Caco-2 (cell line): ENCODE results near the gene S100A5. TPM values are rescaled to one million over a fixed set of nuclear protein-coding genes. Genes with fewer than 3 reads are reported as not detected.
"Not testable (repeated sequence)": the region's sequence is repeated elsewhere in the genome, so short reads cannot be mapped to it uniquely, and the experiment has no call there.

ENCODE experiments used
- BruUV-seq: library from RNA; stranded (reverse); fragments of 400-500 nt; replicated peaks from 2 replicates; lab custom pipeline; 2021; lab: Mats Ljungman, UMichigan
- CTCF ChIA-PET: fragments of 300-600 bp; sonication (Branson Sonifier 250); formaldehyde crosslinking; loops from one replicate; lab custom pipeline; 2022; ENCODE audit warnings: antibody characterized with exemption; lab: Charles Lee
- POLR2A ChIA-PET: fragments of 300-600 bp; sonication (Branson Sonifier 250); formaldehyde crosslinking; loops from one replicate; lab custom pipeline; 2022; ENCODE audit warnings: antibody characterized with exemption; lab: Charles Lee
- DNase-seq, 2 experiments: peaks; one replicate each; pipeline versions ENCODE4 v3.0.0 to v3.0.0-alpha.2; 2020 to 2022
- H3K27me3 ChIP-seq: replicated peaks from 2 replicates; pipeline ENCODE4 v1.6.0; 2011; ENCODE audit warnings: low read length; ENCODE audit not compliant: control insufficient read depth, insufficient read depth
- H3K36me3 ChIP-seq: 2 replicates; pipeline ENCODE4 v1.5.1; 2011; ENCODE audit warnings: low read length; ENCODE audit not compliant: control insufficient read depth, insufficient read depth
- H3K4me1 ChIP-seq: fragments of 250-450 bp; sonication (Bioruptor Pico); 2 replicates; pipeline ENCODE4 v1.5.1; 2020; ENCODE audit warnings: mild to moderate bottlenecking
- H3K4me3 ChIP-seq: 2 replicates; pipeline ENCODE4 v1.5.1; 2011; ENCODE audit warnings: low read depth, mild to moderate bottlenecking, control low read depth, low read length
- H3K9me3 ChIP-seq: fragments of 250-450 bp; sonication (Bioruptor Pico); 2 replicates; pipeline ENCODE4 v1.5.1; 2020; ENCODE audit warnings: mild to moderate bottlenecking, moderate library complexity
- H3K27ac Mint-ChIP-seq: one replicate; pipeline ENCODE4 v1.8.0; 2022; ENCODE audit warnings: mixed read lengths; ENCODE audit not compliant: unreplicated experiment
- H3K27me3 Mint-ChIP-seq: one replicate; pipeline ENCODE4 v1.8.0; 2022; ENCODE audit warnings: mixed read lengths; ENCODE audit not compliant: insufficient read depth, unreplicated experiment
- H3K36me3 Mint-ChIP-seq: one replicate; pipeline ENCODE4 v1.8.0; 2022; ENCODE audit warnings: mild to moderate bottlenecking, mixed read lengths; ENCODE audit not compliant: insufficient read depth, unreplicated experiment
- H3K4me1 Mint-ChIP-seq: one replicate; pipeline ENCODE4 v1.8.0; 2022; ENCODE audit warnings: low read depth, mixed read lengths; ENCODE audit not compliant: unreplicated experiment
- H3K4me3 Mint-ChIP-seq: one replicate; pipeline ENCODE4 v1.8.0; 2022; ENCODE audit warnings: mild to moderate bottlenecking, moderate library complexity, mixed read lengths; ENCODE audit not compliant: unreplicated experiment
- H3K9me3 Mint-ChIP-seq: one replicate; pipeline ENCODE4 v1.8.0; 2022; ENCODE audit warnings: mixed read lengths; ENCODE audit not compliant: unreplicated experiment
- CTCF ChIP-seq, 2 experiments: fragments of 200-600 bp in 1 of 2; IDR thresholded peaks; 1 replicate in 1 of 2; 2 replicates in 1 of 2; pipeline versions ENCODE4 v1.5.1 to v1.8.0; 2011 to 2022; ENCODE audit warnings: antibody characterized with exemption in 1 of 2, control low read depth in 1 of 2, inconsistent platforms in 1 of 2, low read depth in 1 of 2, low read length in 1 of 2, mild to moderate bottlenecking in 1 of 2, moderate library complexity in 1 of 2; ENCODE audit not compliant: insufficient read depth in 1 of 2, severe bottlenecking in 1 of 2, unreplicated experiment in 1 of 2
- intact Hi-C: fragments of 100-400 bp; cut with micrococcal nuclease; formaldehyde crosslinking; loops from one replicate; pipeline ENCODE4 v1.10.0; 2022; ENCODE audit not compliant: unreplicated experiment
- total RNA-seq: library from RNA; stranded (reverse); gene quantifications from 2 replicates; pipeline ENCODE4 v1.2.3, GENCODE V29; 2022

S100A5 gene
- total RNA-seq, 1 experiment from 2014 or later: not detected

DNA sequence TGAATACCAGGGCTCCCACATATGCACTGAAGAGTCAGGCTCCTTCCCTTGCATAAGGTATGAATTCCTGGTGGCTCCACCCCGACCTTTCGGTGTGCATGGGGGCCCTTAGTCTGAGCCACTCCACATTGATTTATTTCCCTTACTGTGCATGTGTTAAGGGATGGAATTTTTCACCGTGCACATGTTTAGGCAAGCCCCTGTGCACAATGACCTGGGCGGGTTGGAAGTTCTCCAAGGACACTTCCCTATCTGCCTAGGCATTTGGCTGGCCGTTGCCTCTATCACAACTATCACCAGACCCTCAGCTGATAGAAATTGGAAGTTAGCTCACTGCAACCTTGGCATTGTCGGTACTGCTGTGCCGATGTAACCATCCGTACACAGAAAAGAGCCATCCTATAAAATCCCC is 14.6 kb downstream of the S100A5 start:
- peaks cover 5% of the 10 kb centered on the region; the same call in 1 of the 2 replicates for H3K9me3 ChIP-seq
- POLR2A ChIA-PET: interaction anchor here (0.8 kb wide), 1 partner anchor 87 kb away, joined by 3 read pairs; the partner anchor contains the start of gene S100A16
- H3K4me3 ChIP-seq: no peak overlapping the region
- no peaks in the 10 kb centered on the region for H3K27me3 Mint-ChIP-seq
- H3K27ac Mint-ChIP-seq: no peak overlapping the region
- H3K36me3 ChIP-seq: no peaks in the 10 kb centered on the region
- BruUV-seq: no TSS peak
- peaks cover 13% of the 10 kb centered on the region for H3K36me3 Mint-ChIP-seq
- H3K4me1 Mint-ChIP-seq: peaks cover 27% of the 10 kb centered on the region
- H3K27me3 ChIP-seq: no peaks in the 10 kb centered on the region
- intact Hi-C loops: no loop called here
- DNase-seq: peak in 1 of 2 experiments; percentile 42
- no peak for TF ChIP-seq CTCF (IDR thresholded peaks at IDR 0.05; ENCODE audit: insufficient read depth in 1 of 2, low read depth in 1 of 2, low read length in 1 of 2, severe bottlenecking in 1 of 2, unreplicated experiment in 1 of 2)
- CTCF ChIA-PET: interaction anchor here (0.5 to 1.6 kb wide), 4 partner anchors 10 to 1492 kb away, joined by 3 to 6 read pairs (median 4); partner anchors contain the start of gene S100A6
- peaks cover 9% of the 10 kb centered on the region for H3K9me3 Mint-ChIP-seq
- no peak overlapping the region for H3K4me3 Mint-ChIP-seq
- H3K4me1 ChIP-seq: peaks cover 23% of the 10 kb centered on the region

DNA sequence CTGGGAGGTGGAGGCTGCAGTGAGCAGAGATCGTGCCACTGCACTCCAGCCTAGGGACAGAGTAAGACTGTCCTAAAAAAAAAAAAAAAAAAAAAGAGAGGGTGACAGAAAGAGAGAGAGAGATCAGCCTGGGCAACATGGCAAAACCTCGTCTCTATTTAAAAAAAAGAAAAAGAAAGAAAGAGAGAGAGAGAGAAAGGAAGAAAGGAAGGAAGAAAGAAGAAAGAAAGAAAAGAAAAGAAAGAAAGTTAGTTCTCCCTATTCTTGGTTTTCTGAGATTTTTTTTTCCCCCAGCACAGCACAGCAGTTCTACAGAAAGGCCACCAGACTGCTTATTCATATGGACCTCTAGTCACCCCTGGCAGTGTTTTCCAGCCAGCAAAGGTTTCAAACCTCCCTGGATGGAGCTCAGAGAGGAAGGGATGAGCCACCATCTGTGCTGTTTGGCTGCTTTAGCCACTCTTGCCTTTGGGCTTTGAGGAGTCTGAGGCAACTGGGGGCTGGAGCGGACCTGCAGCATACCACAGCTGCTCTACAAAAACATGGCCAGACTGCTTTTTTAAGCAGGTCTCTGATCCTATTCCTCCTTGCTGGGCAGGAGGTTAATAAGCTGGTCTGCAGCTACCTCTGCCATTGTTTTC is 15.5 kb downstream of the S100A5 start:
- Mint-ChIP-seq H3K27me3 (no peaks in the 10 kb centered on the region), H3K36me3 (peaks cover 21% of the 10 kb centered on the region), H3K4me1 (peaks cover 36% of the 10 kb centered on the region), H3K4me3 (no peak overlapping the region), H3K9me3 (peaks cover 9% of the 10 kb centered on the region), H3K27ac (peak overlapping the region; percentile 66)
- Histone ChIP-seq H3K4me3 (no peak overlapping the region), H3K36me3 (no peaks in the 10 kb centered on the region), H3K4me1 (peaks cover 33% of the 10 kb centered on the region), H3K9me3 (peaks cover 5% of the 10 kb centered on the region; the same call in 1 of the 2 replicates), H3K27me3 (no peaks in the 10 kb centered on the region)
- ChIA-PET POLR2A (interaction anchor here (0.6 to 0.8 kb wide), 2 partner anchors 88 to 101 kb away, joined by 3 to 4 read pairs; partner anchors contain the start of gene S100A16), CTCF (interaction anchor here (1.5 to 1.6 kb wide), 3 partner anchors 9 to 102 kb away, joined by 3 to 6 read pairs (median 4); partner anchors contain the start of genes S100A13 and S100A6)
- BruUV-seq: no TSS peak
- DNase-seq: no peak
- intact Hi-C loops: no loop called here
- no peak for TF ChIP-seq CTCF (IDR thresholded peaks at IDR 0.05; ENCODE audit: insufficient read depth in 1 of 2, low read depth in 1 of 2, low read length in 1 of 2, severe bottlenecking in 1 of 2, unreplicated experiment in 1 of 2)

DNA sequence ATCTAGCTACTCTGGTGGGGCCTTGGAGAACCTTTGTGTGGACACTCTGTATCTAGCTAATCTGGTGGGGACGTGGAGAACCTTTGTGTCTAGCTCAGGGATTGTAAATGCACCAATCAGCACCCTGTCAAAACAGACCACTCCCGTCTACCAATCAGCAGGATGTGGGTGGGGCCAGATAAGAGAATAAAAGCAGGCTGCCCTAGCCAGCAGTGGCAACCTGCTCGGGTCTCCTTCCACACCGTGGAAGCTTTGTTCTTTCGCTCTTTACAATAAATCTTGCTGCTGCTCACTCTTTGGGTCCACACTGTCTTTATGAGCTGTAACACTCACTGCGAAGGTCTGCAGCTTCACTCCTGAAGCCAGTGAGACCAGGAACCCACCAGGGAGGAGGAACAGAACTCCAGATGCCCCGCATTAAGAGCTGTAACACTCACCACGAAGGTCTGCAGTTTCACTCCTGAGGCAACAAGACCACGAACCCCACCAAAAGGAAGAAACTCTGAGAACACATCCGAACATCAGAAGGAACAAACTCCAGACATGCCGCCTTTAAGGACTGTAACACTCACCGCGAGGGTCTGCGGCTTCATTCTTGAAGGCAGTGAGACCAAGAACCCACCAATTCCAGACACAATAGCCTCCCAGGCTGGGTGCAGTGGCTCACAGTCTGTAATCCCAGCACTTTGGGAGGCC is 18.2 kb downstream of the S100A5 start:
- H3K27me3 ChIP-seq, H3K4me3 ChIP-seq, H3K9me3 ChIP-seq, H3K4me3 Mint-ChIP-seq, CTCF ChIA-PET, H3K36me3 ChIP-seq, H3K27me3 Mint-ChIP-seq, DNase-seq, H3K9me3 Mint-ChIP-seq, POLR2A ChIA-PET, intact Hi-C loops: not testable (repeated sequence)
- peaks cover 56% of the 10 kb centered on the region for H3K4me1 Mint-ChIP-seq
- BruUV-seq: TSS peak; percentile 75
- peaks cover 37% of the 10 kb centered on the region for H3K36me3 Mint-ChIP-seq
- H3K27ac Mint-ChIP-seq: peak overlapping the region; percentile 46
- H3K4me1 ChIP-seq: peaks cover 56% of the 10 kb centered on the region

- peaks cover 63% of the 10 kb centered on the region for H3K4me1 ChIP-seq
- peak overlapping the region; percentile 46 for H3K27ac Mint-ChIP-seq
- DNase-seq, H3K9me3 Mint-ChIP-seq, H3K36me3 ChIP-seq, H3K27me3 ChIP-seq, BruUV-seq, H3K27me3 Mint-ChIP-seq, H3K4me3 Mint-ChIP-seq, H3K4me3 ChIP-seq, intact Hi-C loops, H3K9me3 ChIP-seq: not testable (repeated sequence)
- peaks cover 37% of the 10 kb centered on the region for H3K36me3 Mint-ChIP-seq
- ChIA-PET POLR2A (interaction anchor here (1.1 kb wide), 1 partner anchor 56 kb away, joined by 4 read pairs; no protein-coding TSS in a partner anchor), CTCF (interaction anchor here (0.6 to 1.3 kb wide), 2 partner anchors 50 to 56 kb away, joined by 3 to 5 read pairs; no protein-coding TSS in a partner anchor)
- peaks cover 50% of the 10 kb centered on the region for H3K4me1 Mint-ChIP-seq
These were observed 18.9 kb downstream of the S100A5 start for GRCh38 chr1:153521808-153522207.
